ENCODE data around the gene ZNF689.
"Not testable (repeated sequence)": the region's sequence is repeated elsewhere in the genome, so short reads cannot be mapped to it uniquely, and the experiment has no call there.

Gene ZNF689

DNA sequence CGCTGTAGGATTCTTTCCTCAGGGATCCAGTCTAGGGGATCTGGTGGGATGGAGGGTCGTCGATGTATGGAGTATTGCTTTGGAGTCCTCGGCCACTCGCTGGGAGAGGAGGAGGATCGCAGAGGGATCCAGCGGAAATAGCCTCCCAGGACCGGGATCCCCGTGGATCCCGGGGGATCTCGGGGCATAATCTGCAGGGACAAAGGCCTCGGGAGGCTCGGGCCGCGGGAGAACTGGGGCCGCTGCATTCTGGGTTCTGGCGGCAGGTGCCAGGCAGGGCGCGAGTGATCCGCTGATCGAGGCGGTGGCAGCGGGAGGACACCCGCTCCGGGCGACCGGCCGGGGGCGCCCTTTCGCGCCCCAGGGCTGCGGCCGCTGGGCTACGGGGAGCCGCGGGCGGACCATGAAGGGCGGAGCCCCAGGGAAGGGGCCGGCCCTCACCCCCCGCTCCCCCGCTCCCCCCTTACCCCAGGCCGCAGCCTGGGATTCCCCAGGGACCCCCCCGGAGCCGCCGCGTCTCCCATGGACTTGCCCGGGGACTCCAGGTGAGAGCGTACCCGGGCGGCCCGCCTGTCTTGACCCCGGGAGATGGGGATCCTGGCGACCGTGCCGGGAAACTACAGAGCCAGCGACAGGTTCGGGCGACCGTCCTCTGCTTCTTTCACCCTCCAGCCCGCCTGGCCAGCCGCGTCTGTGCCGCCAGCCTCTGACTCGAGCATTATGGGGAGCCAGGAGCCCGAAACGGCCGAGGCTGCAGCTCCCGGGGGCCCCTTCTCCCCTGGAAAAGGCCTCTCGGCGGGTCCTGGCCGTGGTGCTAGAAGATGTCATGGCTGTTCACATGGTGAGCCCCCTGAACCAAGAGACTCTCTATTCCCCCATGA is 41.2 kb upstream of the ZNF689 start:
- H3K4me3 ChIP-seq (ENCODE audit: low read depth, low read length) = peak overlapping the region; percentile 91
- H3K9me3 ChIP-seq (ENCODE audit: control insufficient read depth, insufficient read depth, low read length) = no peaks in the 10 kb centered on the region
- H3K4me1 ChIP-seq (ENCODE audit: control insufficient read depth, insufficient read depth, low read length) = no peaks in the 10 kb centered on the region
- peak overlapping the region; percentile 75 for H3K9ac ChIP-seq (ENCODE audit: low read depth, low read length)
- H3K27me3 ChIP-seq (ENCODE audit: control insufficient read depth, insufficient read depth, low read length) = peaks cover 12% of the 10 kb centered on the region
- H3K27ac ChIP-seq (ENCODE audit: low read depth, low read length) = peak overlapping the region; percentile 73
- peaks cover 2% of the 10 kb centered on the region; the same call in 1 of the 2 replicates for H3K36me3 ChIP-seq (ENCODE audit: control insufficient read depth, insufficient read depth, low read length)

DNA sequence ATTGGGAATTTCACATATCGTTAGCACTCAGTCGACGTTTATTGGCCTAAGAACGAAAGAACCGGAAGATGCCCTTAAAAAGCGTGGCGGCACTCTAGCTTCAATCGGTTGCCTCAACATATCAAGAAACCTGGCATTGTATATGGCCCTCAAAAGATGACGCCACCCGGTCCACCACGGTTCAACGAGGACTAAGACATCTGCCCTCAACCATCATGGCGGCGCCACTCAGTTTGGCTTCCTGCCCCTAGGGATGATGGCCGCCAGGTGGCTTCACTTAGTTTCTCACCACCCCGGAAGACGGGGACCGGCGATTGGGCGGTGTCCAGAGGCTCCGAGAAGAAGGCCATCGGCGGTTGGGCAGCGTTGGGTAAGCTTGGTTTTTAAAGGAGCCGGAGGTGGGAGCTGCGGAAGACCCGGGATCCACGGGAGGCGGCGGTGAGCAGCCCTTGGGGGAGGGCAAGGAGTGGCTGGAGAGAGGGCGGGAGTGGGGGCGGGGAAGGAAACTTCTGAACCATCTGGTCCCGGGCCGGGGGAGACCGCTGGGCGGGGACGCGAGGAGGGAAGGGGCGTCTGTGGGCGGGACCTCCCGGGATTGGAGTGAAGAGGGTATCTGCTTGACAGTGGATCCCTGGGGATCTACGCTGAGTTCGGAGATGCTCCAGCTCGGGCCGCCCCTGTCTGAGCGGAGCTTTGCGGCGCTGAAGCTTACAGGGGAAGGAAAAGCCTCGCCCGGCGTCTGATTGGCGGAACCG is 40.4 kb upstream of the ZNF689 start, which contains the start of gene PRR14:
Gene PRR14 (plus strand): TSS at position 592 of the 755 bp plus-strand sequence. CDS start 686 bp downstream, outside the sequence.
- peaks cover 12% of the 10 kb centered on the region for H3K27me3 ChIP-seq (ENCODE audit: control insufficient read depth, insufficient read depth, low read length)
- H3K4me3 ChIP-seq (ENCODE audit: low read depth, low read length) = peak within 1 kb of the TSS; percentile 91
- no peaks in the 10 kb centered on the region for H3K9me3 ChIP-seq (ENCODE audit: control insufficient read depth, insufficient read depth, low read length)
- no peaks in the 10 kb centered on the region; the same call in 1 of the 2 replicates for H3K36me3 ChIP-seq (ENCODE audit: control insufficient read depth, insufficient read depth, low read length)
- H3K9ac ChIP-seq (ENCODE audit: low read depth, low read length) = peak within 1 kb of the TSS; percentile 75
- peak within 1 kb of the TSS; percentile 73 for H3K27ac ChIP-seq (ENCODE audit: low read depth, low read length)
- no peaks in the 10 kb centered on the region for H3K4me1 ChIP-seq (ENCODE audit: control insufficient read depth, insufficient read depth, low read length)

DNA sequence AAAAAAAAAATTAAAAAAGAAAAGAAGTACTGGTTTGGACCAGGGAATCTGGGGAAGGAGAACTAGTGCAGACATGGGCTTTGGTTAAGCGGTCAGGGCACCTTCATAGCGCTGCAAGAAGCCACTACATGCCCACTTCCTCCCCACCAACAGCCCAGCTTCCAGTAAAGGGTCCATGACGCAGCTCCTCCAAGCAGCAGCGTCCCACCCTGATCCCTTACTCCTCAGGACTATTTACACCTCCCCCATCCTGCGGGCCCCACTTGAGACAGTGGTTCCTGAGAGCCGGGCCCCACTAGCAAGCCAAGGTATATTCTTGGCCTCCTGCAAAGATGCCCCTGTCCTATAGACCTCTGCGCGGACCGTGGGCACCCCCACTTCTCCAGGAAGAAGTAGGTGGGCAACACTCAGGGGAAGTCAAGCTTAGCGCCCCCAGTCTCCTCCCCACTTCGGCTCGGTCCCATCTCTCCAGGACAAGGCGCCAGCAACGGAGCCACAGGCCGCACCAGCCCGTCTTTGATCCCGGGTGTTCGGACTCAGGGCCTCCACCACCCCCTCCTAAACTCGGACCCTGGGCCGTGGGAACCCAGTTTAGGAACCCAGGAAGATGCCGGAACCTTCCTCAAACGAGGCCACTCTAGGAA is 39.7 kb upstream of the ZNF689 start:
- H3K27me3 ChIP-seq (ENCODE audit: control insufficient read depth, insufficient read depth, low read length) = peaks cover 12% of the 10 kb centered on the region
- H3K4me3 ChIP-seq (ENCODE audit: low read depth, low read length) = peak overlapping the region; percentile 12; the same call in 1 of the 2 replicates
- peak overlapping the region; percentile 67 for H3K27ac ChIP-seq (ENCODE audit: low read depth, low read length)
- H3K4me1 ChIP-seq (ENCODE audit: control insufficient read depth, insufficient read depth, low read length) = no peaks in the 10 kb centered on the region
- H3K36me3 ChIP-seq (ENCODE audit: control insufficient read depth, insufficient read depth, low read length) = no peaks in the 10 kb centered on the region
- no peaks in the 10 kb centered on the region for H3K9me3 ChIP-seq (ENCODE audit: control insufficient read depth, insufficient read depth, low read length)
- peak overlapping the region; percentile 49 for H3K9ac ChIP-seq (ENCODE audit: low read depth, low read length)

DNA sequence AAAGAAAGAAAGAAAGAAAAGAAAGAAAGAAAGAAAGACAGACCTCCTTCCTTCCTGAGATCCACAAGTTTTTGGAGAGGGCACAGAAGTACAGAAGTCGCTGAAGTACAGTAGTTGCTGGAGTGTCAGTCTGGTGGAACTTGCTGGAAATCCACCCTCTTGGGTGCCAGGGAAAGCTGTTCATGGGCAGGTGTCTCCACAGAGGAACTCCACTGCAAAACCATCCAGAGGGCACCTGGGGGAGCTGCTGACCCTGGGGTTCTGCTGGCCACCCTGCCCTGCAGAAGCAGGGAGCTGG is 37.0 kb upstream of the ZNF689 start:
- Histone ChIP-seq H3K36me3 (ENCODE audit: control insufficient read depth, insufficient read depth, low read length) (no peaks in the 10 kb centered on the region), H3K27ac (ENCODE audit: low read depth, low read length) (no peak overlapping the region)

DNA sequence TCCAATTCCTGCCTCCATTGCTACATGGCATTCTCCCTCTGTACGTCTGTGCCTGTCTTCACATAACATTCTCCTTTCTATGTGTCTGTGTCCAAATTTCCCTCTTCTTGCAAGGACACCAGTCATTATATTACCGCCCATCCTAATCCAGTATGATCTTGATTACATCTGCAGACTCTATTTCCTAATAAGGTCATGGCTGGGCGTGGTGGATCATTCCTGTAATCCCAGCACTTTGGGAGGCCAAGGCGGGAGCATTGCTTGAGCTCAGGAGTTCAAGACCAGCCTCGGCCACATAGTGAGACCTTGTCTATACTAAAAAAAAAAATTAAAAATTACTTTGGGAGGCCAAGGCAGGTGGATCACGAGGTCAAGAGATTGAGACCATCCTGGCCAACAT is 35.5 kb upstream of the ZNF689 start:
- no peak overlapping the region for H3K9ac ChIP-seq (ENCODE audit: low read depth, low read length)
- H3K4me3 ChIP-seq (ENCODE audit: low read depth, low read length) = no peak overlapping the region
- H3K36me3 ChIP-seq (ENCODE audit: control insufficient read depth, insufficient read depth, low read length) = no peaks in the 10 kb centered on the region
- no peaks in the 10 kb centered on the region for H3K9me3 ChIP-seq (ENCODE audit: control insufficient read depth, insufficient read depth, low read length)
- H3K27ac ChIP-seq (ENCODE audit: low read depth, low read length) = no peak overlapping the region
- H3K27me3 ChIP-seq (ENCODE audit: control insufficient read depth, insufficient read depth, low read length) = peaks cover 3% of the 10 kb centered on the region; the same call in 1 of the 2 replicates
- H3K4me1 ChIP-seq (ENCODE audit: control insufficient read depth, insufficient read depth, low read length) = no peaks in the 10 kb centered on the region

More for the DNA sequence above, 37.0 kb upstream of the ZNF689 start:
- H3K4me1 ChIP-seq (ENCODE audit: control insufficient read depth, insufficient read depth, low read length) = no peaks in the 10 kb centered on the region
- H3K4me3 ChIP-seq (ENCODE audit: low read depth, low read length) = no peak overlapping the region
- peaks cover 10% of the 10 kb centered on the region for H3K27me3 ChIP-seq (ENCODE audit: control insufficient read depth, insufficient read depth, low read length)
- H3K9me3 ChIP-seq (ENCODE audit: control insufficient read depth, insufficient read depth, low read length) = no peaks in the 10 kb centered on the region
- no peak overlapping the region for H3K9ac ChIP-seq (ENCODE audit: low read depth, low read length)

DNA sequence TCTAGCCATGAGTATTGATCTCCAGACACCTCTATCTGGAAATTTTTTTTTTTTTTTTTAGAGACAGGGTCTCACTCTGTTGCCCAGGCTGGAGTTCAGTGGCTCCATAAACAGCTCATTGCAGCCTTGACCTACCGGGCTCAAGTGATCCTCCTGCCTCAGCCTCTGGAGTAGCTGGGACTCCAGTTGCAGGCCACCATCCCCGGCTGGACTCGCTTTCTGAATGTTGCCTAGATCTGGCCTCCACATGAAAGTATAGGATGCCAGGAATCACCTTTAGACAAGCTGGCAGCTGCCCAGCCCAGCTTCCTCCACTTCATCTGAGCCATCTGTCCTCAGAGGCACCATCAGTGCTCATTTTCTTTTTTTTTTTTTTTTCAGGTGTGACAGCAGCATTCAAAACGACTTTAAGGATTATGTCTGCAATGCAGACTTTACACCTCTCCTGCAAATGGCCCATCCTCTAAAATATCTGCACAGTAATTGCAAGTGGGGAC is 34.2 kb upstream of the ZNF689 start:
- no peak overlapping the region for H3K27ac ChIP-seq (ENCODE audit: low read depth, low read length)
- no peaks in the 10 kb centered on the region for H3K9me3 ChIP-seq (ENCODE audit: control insufficient read depth, insufficient read depth, low read length)
- H3K27me3 ChIP-seq (ENCODE audit: control insufficient read depth, insufficient read depth, low read length) = peaks cover 3% of the 10 kb centered on the region; the same call in 1 of the 2 replicates
- no peaks in the 10 kb centered on the region for H3K4me1 ChIP-seq (ENCODE audit: control insufficient read depth, insufficient read depth, low read length)
- H3K4me3 ChIP-seq (ENCODE audit: low read depth, low read length) = no peak overlapping the region
- H3K9ac ChIP-seq (ENCODE audit: low read depth, low read length) = no peak overlapping the region
- H3K36me3 ChIP-seq (ENCODE audit: control insufficient read depth, insufficient read depth, low read length) = no peaks in the 10 kb centered on the region

DNA sequence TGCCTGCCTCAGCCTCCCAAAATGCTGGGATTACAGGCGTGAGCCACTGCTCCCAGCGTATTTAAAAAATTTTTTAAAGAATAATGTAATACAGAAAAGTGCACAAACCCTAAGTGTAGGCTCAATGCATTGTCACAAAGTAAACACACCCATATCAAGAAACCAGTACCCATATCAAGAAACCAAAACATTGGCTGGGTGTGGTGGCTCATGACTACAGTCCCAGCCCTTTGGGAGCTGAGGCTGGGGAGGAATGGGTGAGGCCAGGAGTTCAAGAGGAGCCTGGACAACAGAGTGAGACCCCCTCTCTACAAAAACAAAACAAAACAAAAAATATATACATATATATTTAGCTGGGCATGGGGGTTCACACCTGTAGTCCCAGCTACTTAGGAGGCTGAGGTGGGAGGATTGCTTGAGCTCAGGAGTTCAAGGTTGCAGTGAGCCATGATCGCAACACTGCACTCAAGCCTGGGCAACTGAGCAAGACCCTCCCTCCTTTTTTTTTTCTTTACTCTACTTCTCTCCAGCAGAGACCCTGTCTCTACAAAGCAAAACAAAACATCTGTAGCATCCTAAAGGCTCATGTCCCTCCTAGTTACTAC is 31.3 kb upstream of the ZNF689 start:
- Histone ChIP-seq H3K9me3 (ENCODE audit: control insufficient read depth, insufficient read depth, low read length) (no peaks in the 10 kb centered on the region), H3K36me3 (ENCODE audit: control insufficient read depth, insufficient read depth, low read length) (no peaks in the 10 kb centered on the region), H3K9ac (ENCODE audit: low read depth, low read length) (no peak overlapping the region), H3K4me3 (ENCODE audit: low read depth, low read length) (no peak overlapping the region), H3K27me3 (ENCODE audit: control insufficient read depth, insufficient read depth, low read length) (peaks cover 3% of the 10 kb centered on the region; the same call in 1 of the 2 replicates), H3K27ac (ENCODE audit: low read depth, low read length) (no peak overlapping the region), H3K4me1 (ENCODE audit: control insufficient read depth, insufficient read depth, low read length) (no peaks in the 10 kb centered on the region)

DNA sequence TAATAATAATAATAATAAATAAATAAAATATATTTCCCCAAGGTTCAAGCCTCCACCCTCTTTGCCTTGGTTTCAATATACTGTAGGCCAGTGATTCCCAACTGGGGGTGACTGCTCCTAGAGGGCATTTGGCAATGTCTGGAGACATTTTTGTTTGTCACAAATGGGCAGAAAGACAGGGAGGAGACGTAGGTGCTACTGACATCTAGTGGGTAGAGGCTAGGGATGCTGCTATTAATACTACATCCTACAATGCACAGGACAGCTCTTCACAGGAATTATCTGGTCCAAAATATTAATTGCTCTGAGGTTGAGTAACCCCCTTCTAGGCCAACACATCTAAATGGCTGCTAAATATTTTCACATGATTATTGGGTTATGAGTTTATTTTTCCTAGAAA is 27.8 kb upstream of the ZNF689 start:
- no peaks in the 10 kb centered on the region for H3K36me3 ChIP-seq (ENCODE audit: control insufficient read depth, insufficient read depth, low read length)
- H3K4me3 ChIP-seq (ENCODE audit: low read depth, low read length) = no peak overlapping the region
- H3K9ac ChIP-seq (ENCODE audit: low read depth, low read length) = no peak overlapping the region
- H3K27me3 ChIP-seq (ENCODE audit: control insufficient read depth, insufficient read depth, low read length) = no peaks in the 10 kb centered on the region
- no peaks in the 10 kb centered on the region for H3K4me1 ChIP-seq (ENCODE audit: control insufficient read depth, insufficient read depth, low read length)
- H3K9me3 ChIP-seq (ENCODE audit: control insufficient read depth, insufficient read depth, low read length) = no peaks in the 10 kb centered on the region
- no peak overlapping the region for H3K27ac ChIP-seq (ENCODE audit: low read depth, low read length)

DNA sequence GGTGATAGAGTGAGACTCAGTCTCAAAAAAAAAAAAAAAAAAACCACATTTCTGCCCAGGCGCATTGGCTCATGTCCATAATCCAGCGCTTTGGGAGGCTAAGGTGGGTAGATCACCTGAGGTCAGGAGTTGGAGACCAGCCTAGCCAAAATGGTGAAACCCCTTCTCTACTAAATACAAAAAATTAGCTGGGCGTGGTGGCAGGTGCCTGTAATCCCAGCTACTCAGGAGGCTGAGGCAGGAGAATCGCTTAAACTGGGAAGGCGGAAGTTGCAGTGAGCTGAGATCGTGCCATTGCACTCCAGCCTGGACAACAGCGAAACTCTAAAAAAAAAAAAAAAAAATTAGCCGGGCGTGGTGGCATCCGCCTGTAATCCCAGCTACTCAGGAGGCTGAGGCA is 26.9 kb upstream of the ZNF689 start:
- not testable (repeated sequence) for H3K4me3 ChIP-seq (ENCODE audit: low read depth, low read length); H3K9me3 ChIP-seq (ENCODE audit: control insufficient read depth, insufficient read depth, low read length); H3K27me3 ChIP-seq (ENCODE audit: control insufficient read depth, insufficient read depth, low read length); H3K27ac ChIP-seq (ENCODE audit: low read depth, low read length); H3K4me1 ChIP-seq (ENCODE audit: control insufficient read depth, insufficient read depth, low read length); H3K36me3 ChIP-seq (ENCODE audit: control insufficient read depth, insufficient read depth, low read length); H3K9ac ChIP-seq (ENCODE audit: low read depth, low read length)

DNA sequence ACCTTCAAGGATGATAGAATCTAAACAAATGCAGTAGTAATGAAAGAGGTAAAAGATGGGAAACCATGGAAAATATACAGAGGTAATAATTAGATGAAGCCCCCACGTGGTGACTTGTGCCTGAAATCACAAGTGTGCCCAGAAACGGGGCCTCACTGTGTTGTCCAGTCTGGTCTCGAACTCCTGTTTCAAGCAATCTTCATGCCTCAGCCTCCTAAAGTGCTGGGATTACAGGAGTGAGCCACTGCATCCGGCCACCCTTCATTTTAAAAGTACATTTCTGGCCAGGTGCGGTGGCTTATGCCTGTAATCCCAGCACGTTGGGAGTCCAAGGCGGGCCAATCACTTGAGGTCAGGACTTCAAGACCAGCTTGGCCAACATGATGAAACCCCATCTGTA is 26.4 kb upstream of the ZNF689 start:
- H3K9ac ChIP-seq (ENCODE audit: low read depth, low read length) = no peak overlapping the region
- no peaks in the 10 kb centered on the region for H3K27me3 ChIP-seq (ENCODE audit: control insufficient read depth, insufficient read depth, low read length)
- H3K4me1 ChIP-seq (ENCODE audit: control insufficient read depth, insufficient read depth, low read length) = no peaks in the 10 kb centered on the region
- H3K27ac ChIP-seq (ENCODE audit: low read depth, low read length) = no peak overlapping the region
- H3K36me3 ChIP-seq (ENCODE audit: control insufficient read depth, insufficient read depth, low read length) = no peaks in the 10 kb centered on the region
- no peaks in the 10 kb centered on the region for H3K9me3 ChIP-seq (ENCODE audit: control insufficient read depth, insufficient read depth, low read length)
- H3K4me3 ChIP-seq (ENCODE audit: low read depth, low read length) = no peak overlapping the region

Measured in HUES48 (cell line).